ENCODE data around the gene ENOSF1.
"Not testable (repeated sequence)": the region's sequence is repeated elsewhere in the genome, so short reads cannot be mapped to it uniquely, and the experiment has no call there.

ENOSF1 gene

GRCh38 chr18:706405-706804 lies 6.0 kb downstream of the ENOSF1 start:
- FAIRE-seq: no peak

GRCh38 chr18:703213-703967 lies 9.0 kb downstream of the ENOSF1 start:
- FAIRE-seq: peak; percentile 13

- no peak for FAIRE-seq
Observed at GRCh38 chr18:697800-698199, 14.6 kb downstream of the ENOSF1 start.

- no peak for FAIRE-seq
Observed at GRCh38 chr18:697012-697411, 15.4 kb downstream of the ENOSF1 start.

GRCh38 chr18:693466-694187 lies 18.8 kb downstream of the ENOSF1 start:
- FAIRE-seq: no peak

GRCh38 chr18:692824-693223 lies 19.6 kb downstream of the ENOSF1 start:
- FAIRE-seq: no peak

GRCh38 chr18:688323-688722 lies 24.1 kb downstream of the ENOSF1 start:
- FAIRE-seq: no peak

GRCh38 chr18:686339-687111 lies 25.9 kb downstream of the ENOSF1 start:
- no peak for FAIRE-seq

GRCh38 chr18:685438-685837 lies 27.0 kb downstream of the ENOSF1 start:
- FAIRE-seq: no peak

- FAIRE-seq: no peak
Observed at GRCh38 chr18:683531-683930, 28.9 kb downstream of the ENOSF1 start.

- no peak for FAIRE-seq
Observed at GRCh38 chr18:682833-683232, 29.6 kb downstream of the ENOSF1 start.

- FAIRE-seq: not testable (repeated sequence)
Observed at GRCh38 chr18:682416-682815, 30.0 kb downstream of the ENOSF1 start.

- no peak for FAIRE-seq
Observed at GRCh38 chr18:681985-682384, 30.4 kb downstream of the ENOSF1 start.

GRCh38 chr18:680392-680791 lies 32.0 kb downstream of the ENOSF1 start:
- no peak for FAIRE-seq

- no peak for FAIRE-seq
Observed at GRCh38 chr18:679516-679915, 32.9 kb downstream of the ENOSF1 start.

- no peak for FAIRE-seq
Observed at GRCh38 chr18:678482-679182, 33.8 kb downstream of the ENOSF1 start.

- FAIRE-seq: no peak
Observed at GRCh38 chr18:677951-678381, 34.5 kb downstream of the ENOSF1 start.

- no peak for FAIRE-seq
Observed at GRCh38 chr18:677145-677544, 35.3 kb downstream of the ENOSF1 start.

- no peak for FAIRE-seq
Observed at GRCh38 chr18:676736-677135, 35.7 kb downstream of the ENOSF1 start.

GRCh38 chr18:676069-676468 lies 36.4 kb downstream of the ENOSF1 start:
- no peak for FAIRE-seq

- no peak for FAIRE-seq
Observed at GRCh38 chr18:675307-675706, 37.1 kb downstream of the ENOSF1 start.

GRCh38 chr18:673769-674168 lies 38.7 kb downstream of the ENOSF1 start:
- FAIRE-seq: no peak

- no peak for FAIRE-seq
Observed at GRCh38 chr18:673317-673716, 39.1 kb downstream of the ENOSF1 start.

Data from islet of Langerhans (tissue), 1 donor.